ENCODE results near the gene LRRC25. TPM values are rescaled to one million over a fixed set of nuclear protein-coding genes. Genes with fewer than 3 reads are reported as not detected.
A peak's percentile ranks its signal among the peaks of the same experiment; 100 is the strongest.

Gene LRRC25
- total RNA-seq, 1 experiment from 2014 or later: 0.31 TPM

- Mint-ChIP-seq H3K27me3 (ENCODE audit: low read depth) (peaks cover 32% of the 10 kb centered on the region), H3K4me1 (peaks cover 19% of the 10 kb centered on the region), H3K27ac (peak overlapping the region; percentile 11; the same call in 1 of the 2 replicates), H3K4me3 (no peak overlapping the region), H3K9me3 (no peaks in the 10 kb centered on the region), H3K36me3 (peaks cover 11% of the 10 kb centered on the region)
- ATAC-seq (no peak), DNase-seq (ENCODE audit: low spot score) (no peak)
- ChIA-PET POLR2A (interaction anchor here (0.5 to 3.3 kb wide), 2 partner anchors 28 to 110 kb away, joined by 3 to 28 read pairs; partner anchors contain the start of gene JUND), CTCF (interaction anchor here (1.1 to 6.1 kb wide), 4 partner anchors 11 to 110 kb away, joined by 4 to 106 read pairs (median 40); partner anchors contain the start of gene JUND)
- TF ChIP-seq ZNF532 (CRISPR knock-in tag; IDR thresholded peaks at IDR 0.05; ENCODE audit: borderline replicate concordance) (no peak), HMGXB4 (CRISPR knock-in tag; IDR thresholded peaks at IDR 0.05) (0 out of 2 replicates have a peak, but pooled peaks have one; percentile 41), GABPB1 (CRISPR knock-in tag; IDR thresholded peaks at IDR 0.05) (peak; percentile 22), IRF1 (CRISPR knock-in tag; IDR thresholded peaks at IDR 0.05) (no peak), NR2C2 (CRISPR knock-in tag; IDR thresholded peaks at IDR 0.05) (no peak)
These were observed 7.1 kb downstream of the LRRC25 start for GRCh38 chr19:18390065-18390907.

- ATAC-seq (no peak), DNase-seq (ENCODE audit: low spot score) (no peak)
- ChIA-PET POLR2A (interaction anchor here (3.3 kb wide), 1 partner anchor 109 kb away, joined by 28 read pairs; the partner anchor contains the start of gene JUND), CTCF (interaction anchor here (2.2 to 6.1 kb wide), 11 partner anchors 7 to 157 kb away, joined by 8 to 106 read pairs (median 27); partner anchors contain the start of genes JUND, LRRC25, LSM4 and SSBP4)
- TF ChIP-seq FOXJ3 (CRISPR knock-in tag; IDR thresholded peaks at IDR 0.05; ENCODE audit: borderline replicate concordance): no peak
- 0 out of 2 replicates have a peak, but pooled peaks have one; percentile 2 for TF ChIP-seq GABPB1 (CRISPR knock-in tag; IDR thresholded peaks at IDR 0.05)
- Mint-ChIP-seq H3K4me3 (no peak overlapping the region), H3K27me3 (ENCODE audit: low read depth) (peaks cover 32% of the 10 kb centered on the region), H3K36me3 (peaks cover 11% of the 10 kb centered on the region), H3K27ac (no peak overlapping the region), H3K9me3 (no peaks in the 10 kb centered on the region), H3K4me1 (peaks cover 25% of the 10 kb centered on the region)
These were observed 7.7 kb downstream of the LRRC25 start for GRCh38 chr19:18389726-18390064.

- ATAC-seq: no peak
- no peak for TF ChIP-seq ZNF317 (CRISPR knock-in tag; IDR thresholded peaks at IDR 0.05; ENCODE audit: borderline replicate concordance, low read depth)
- no peak for TF ChIP-seq ZNF263 (CRISPR knock-in tag; IDR thresholded peaks at IDR 0.05; ENCODE audit: low read depth)
- TF ChIP-seq RORB (CRISPR knock-in tag; IDR thresholded peaks at IDR 0.05): no peak
- TF ChIP-seq ZNF121 (CRISPR knock-in tag; IDR thresholded peaks at IDR 0.05): peak; percentile 18; the same call in 1 of the 2 replicates
- no peak for TF ChIP-seq NR2C2 (CRISPR knock-in tag; IDR thresholded peaks at IDR 0.05)
- TF ChIP-seq GTF2I (CRISPR knock-in tag; conservative IDR thresholded peaks at IDR 0.05): peak; percentile 84; the same call in 1 of the 2 replicates
- TF ChIP-seq PRDM15 (CRISPR knock-in tag; IDR thresholded peaks at IDR 0.05): no peak
These were observed 8.3 kb downstream of the LRRC25 start for GRCh38 chr19:18388960-18389725.

More at GRCh38 chr19:18388960-18389725, 8.3 kb downstream of the LRRC25 start:
- no peak overlapping the region for H3K4me3 Mint-ChIP-seq
- peaks cover 29% of the 10 kb centered on the region for H3K4me1 Mint-ChIP-seq
- H3K27me3 Mint-ChIP-seq (ENCODE audit: low read depth): peaks cover 32% of the 10 kb centered on the region
- H3K36me3 Mint-ChIP-seq: peaks cover 11% of the 10 kb centered on the region
- no peak overlapping the region for H3K27ac Mint-ChIP-seq
- DNase-seq (ENCODE audit: low spot score): no peak
- ChIA-PET POLR2A (interaction anchor here (0.6 to 3.3 kb wide), 4 partner anchors 22 to 109 kb away, joined by 4 to 28 read pairs (median 4); partner anchors contain the start of gene JUND), CTCF (interaction anchor here (0.6 to 6.1 kb wide), 29 partner anchors 8 to 1030 kb away, joined by 3 to 106 read pairs (median 14); partner anchors contain the start of genes IQCN, JUND, LRRC25 and LSM4)
- no peaks in the 10 kb centered on the region for H3K9me3 Mint-ChIP-seq

Measured in WTC11 (cell line).